Muscle of back (tissue), 11 donors: ENCODE results near the gene MAPK8IP2. TPM values are rescaled to one million over a fixed set of nuclear protein-coding genes. Genes with fewer than 3 reads are reported as not detected.
"Not testable (repeated sequence)": the region's sequence is repeated elsewhere in the genome, so short reads cannot be mapped to it uniquely, and the experiment has no call there.

Source experiments
- DNase-seq, 3 donors: peaks; one replicate each; pipeline versions ENCODE4 v3.0.0 to v3.0.0-alpha.2; 2013
- polyA plus RNA-seq, 10 donors: library from polyadenylated mRNA; unstranded; fragments of 120-200 nt; gene quantifications; one replicate each; pipeline ENCODE4 v1.2.1, GENCODE V29; 2013; ENCODE audit not compliant: insufficient read length in 10 of 10

MAPK8IP2 gene
- polyA plus RNA-seq, 10 donors: 0.24 to 0.70 (median 0.44) TPM

DNA sequence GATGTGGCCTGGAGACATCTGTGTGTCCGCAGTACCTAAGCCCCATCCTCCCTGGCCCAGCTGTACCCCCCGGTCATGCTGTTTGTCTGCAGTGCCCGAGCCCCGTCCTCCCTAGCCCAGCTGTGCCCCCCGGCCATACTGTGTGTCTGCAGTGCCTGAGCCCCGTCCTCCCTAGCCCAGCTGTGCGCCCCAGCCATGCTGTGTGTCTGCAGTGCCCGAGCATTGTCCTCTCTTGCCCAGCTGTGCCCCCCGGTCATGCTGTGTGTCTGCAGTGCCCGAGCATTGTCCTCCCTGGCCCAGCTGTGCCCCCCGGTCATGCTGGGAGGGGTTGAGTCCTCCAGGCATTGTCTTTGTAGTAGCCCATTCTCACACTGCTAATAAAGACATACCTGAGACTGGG lies 35.0 kb downstream of the MAPK8IP2 start:
- DNase-seq: no peak

DNA sequence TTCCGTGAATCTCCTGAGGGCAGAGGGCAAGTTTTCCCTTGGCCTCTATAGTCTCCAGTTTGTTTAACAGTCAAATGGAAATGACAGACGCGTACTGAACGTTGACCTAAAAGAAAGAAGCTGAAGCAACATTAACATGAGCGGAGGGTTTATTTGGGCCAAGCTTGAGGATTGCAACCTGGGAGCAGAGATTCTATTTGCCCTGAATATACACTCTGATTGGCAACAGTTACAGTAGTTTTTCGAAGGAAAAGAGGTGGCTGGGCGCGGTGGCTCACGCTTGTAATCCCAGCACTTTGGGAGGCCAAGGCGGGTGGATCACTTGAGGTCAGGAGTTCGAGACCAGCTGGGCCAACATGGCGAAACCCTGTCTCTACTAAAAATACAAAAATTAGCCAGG lies 39.7 kb downstream of the MAPK8IP2 start:
- DNase-seq: not testable (repeated sequence)

DNA sequence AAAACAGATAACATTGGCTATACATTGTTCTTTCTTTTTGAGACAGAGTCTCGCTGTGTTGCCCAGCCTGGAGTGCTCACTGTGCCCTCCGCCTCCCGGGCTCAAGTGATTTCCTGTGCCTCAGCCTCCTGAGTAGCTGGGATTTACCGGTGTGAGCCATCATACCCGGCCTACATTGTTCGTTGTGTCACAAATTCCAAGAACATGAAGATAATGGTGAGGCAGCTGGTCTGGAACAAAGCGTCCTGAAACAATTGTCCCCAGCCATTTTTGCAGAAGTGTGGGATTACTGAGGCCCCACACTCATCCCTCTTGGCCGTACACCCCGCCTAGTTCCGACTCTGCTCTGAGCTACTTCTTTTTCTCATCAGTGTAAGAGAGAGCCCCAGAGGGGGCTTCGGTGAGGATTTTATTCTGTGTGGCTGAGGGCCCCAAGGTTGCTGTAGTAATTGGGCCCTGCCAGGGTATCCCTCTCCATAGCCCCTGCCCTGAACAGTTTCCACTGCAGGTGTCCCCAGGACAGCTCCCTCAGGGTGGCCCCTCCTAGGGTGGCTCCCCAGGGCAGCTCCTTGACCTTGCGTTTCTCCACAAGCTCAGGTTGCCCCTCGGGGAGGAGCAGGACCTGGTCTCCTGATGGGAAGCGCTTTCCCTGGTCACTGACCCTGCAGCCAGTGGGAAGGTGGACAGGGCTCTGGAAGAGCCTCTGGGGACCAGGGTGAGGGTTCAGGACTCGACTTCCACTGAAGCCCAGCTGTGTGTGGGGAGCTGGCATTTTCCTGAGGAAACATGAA lies 40.5 kb downstream of the MAPK8IP2 start:
- DNase-seq: peak in 1 of 3 donors; percentile 10

GRCh38 chr22:50641696-50642607 lies 41.4 kb downstream of the MAPK8IP2 start:
- peak in 2 of 3 donors; percentile 10 to 57 for DNase-seq

- not testable (repeated sequence) for DNase-seq
Measured at GRCh38 chr22:50643021-50643820, 42.6 kb downstream of the MAPK8IP2 start.

DNA sequence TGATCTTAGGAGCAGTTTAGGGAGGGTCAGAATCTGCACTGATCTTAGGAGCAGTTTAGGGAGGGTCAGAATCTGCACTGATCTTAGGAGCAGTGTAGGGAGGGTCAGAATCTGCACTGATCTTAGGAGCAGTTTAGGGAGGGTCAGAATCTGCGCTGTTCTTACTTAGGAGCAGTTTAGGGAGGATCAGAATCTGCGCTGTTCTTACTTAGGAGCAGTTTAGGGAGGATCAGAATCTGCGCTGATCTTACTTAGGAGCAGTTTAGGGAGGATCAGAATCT lies 43.2 kb downstream of the MAPK8IP2 start:
- DNase-seq: not testable (repeated sequence)

GRCh38 chr22:50653256-50653655 lies 52.7 kb downstream of the MAPK8IP2 start:
- DNase-seq: no peak

DNA sequence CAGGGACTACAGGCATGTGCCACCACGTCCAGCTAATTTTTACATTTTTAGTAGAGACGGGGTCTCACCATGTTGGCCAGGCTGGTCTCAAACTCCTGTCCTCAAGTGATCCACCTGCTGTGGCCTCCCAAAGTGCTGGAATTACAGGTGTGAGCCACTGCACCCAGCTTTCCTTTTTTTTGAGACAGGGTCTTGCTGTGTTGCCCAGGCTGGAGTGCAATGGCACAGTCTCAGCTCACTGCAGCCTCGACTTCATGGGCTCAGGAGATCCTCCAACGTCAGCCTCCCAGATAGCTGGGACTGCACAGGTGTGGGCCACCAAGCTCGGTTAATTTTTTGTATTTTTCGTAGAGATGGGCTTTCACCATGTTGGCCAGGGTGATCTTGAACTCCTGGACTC lies 54.1 kb downstream of the MAPK8IP2 start:
- not testable (repeated sequence) for DNase-seq

DNA sequence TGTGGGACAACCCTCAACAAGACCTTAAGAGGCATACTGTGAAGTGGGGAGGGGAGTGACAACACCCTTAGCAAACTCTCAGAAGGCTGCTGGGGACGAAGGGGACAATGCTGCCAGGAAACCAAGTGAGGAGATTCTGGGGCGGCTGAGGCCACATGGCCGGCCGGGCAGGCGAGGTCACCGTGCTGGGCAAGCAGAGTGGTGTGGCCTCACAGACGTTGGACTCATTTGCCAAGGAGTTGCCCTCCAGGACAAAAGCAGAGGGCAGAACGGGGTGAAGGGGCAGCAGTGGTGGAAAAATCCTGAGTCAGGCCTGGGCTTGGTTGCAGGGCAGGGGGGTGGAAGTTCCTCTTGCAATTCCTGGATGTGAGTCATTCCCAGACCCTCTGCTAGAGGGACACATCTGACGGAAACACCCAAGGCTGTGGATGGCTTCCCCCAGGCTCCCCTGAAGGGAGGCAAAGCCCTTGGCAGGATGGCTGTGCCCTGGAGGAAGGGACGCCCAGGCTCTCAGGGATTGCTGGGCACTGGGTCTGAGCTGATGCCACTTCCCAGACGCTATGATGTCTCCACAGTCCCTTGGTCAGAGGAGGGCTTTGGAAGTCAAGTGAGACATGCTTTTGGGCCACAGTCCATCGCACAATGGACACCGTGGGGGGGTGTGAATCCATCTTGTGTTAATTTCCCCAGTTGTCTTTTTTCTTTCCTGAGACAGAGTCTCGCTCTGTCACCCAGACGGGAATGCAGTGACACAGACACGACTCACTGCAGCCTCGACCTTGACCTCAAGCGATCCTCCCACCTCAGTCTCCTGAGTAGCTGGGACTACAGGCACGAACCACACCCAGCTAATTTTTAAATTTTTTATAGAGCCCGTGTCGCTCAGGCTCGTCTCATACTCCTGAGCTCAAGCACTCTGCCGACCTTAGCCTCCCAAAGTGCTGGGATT lies 55.8 kb downstream of the MAPK8IP2 start:
- peak in 2 of 3 donors; percentile 41 to 43 for DNase-seq

DNA sequence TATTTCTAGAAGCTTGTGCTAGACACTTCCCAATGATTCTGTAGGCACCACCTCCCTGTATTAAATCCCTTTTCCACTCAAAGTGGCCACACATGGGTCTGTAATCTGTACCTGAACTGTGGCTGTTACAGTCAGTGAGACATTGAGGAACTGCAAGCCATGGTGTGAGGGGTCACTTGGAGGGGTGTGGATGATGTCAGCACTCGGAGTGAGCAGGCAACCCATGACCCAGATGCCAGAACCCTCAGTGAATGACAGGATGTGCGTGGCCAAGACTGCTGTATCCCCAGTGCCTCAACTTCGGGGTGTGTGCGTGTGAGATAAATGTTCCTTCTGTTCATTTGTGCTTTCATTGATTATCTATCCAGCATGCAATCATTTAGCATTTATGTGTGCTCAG lies 57.3 kb downstream of the MAPK8IP2 start:
- no peak for DNase-seq

GRCh38 chr22:50659711-50660110 lies 59.1 kb downstream of the MAPK8IP2 start:
- not testable (repeated sequence) for DNase-seq

DNA sequence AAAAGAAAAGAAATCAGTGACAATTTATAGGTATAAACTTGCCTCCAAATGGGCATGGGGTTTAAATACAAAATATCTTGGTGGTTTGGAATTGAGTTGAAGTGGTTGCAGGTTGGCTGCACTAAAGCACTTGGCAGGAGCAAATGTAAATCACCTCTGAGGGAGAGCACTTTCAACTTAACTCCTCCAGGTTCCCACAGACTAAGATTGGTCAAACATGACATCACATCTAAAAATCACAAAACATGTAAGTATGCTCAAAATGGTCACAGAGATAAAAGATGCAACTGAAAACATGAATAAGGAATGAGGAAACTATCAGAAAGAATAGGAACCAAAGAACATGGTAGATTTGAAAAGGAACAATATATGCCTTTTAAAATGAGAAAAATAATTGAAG lies 59.7 kb downstream of the MAPK8IP2 start:
- no peak for DNase-seq

Other genes starting within 250 kb of the MAPK8IP2 start
- gene SBF1, start 125.8 kb upstream of the MAPK8IP2 start, polyA plus RNA-seq: 10 to 100 TPM; 29.7 to 43.8 (median 37.9) TPM
- gene ADM2, start 119.2 kb upstream of the MAPK8IP2 start, polyA plus RNA-seq: under 1 TPM; 0.25 to 0.63 (median 0.39) TPM
- under 1 TPM in 1 of 10 donors, not detected in 9; 0.14 TPM for gene MIOX, start 113.9 kb upstream of the MAPK8IP2 start, polyA plus RNA-seq
- gene LMF2, start 93.1 kb upstream of the MAPK8IP2 start, polyA plus RNA-seq: 10 to 100 TPM; 25.8 to 49.4 (median 38.2) TPM
- gene NCAPH2, start 92.6 kb upstream of the MAPK8IP2 start, polyA plus RNA-seq: 10 to 100 TPM; 24.5 to 39.8 (median 32.0) TPM
- 1 to 10 TPM in 8 of 10 donors, not detected in 2; 1.3 to 5.0 (median 3.2) TPM for gene SCO2, start 75.2 kb upstream of the MAPK8IP2 start, polyA plus RNA-seq
- 1 to 10 TPM; 2.6 to 5.5 (median 3.6) TPM for gene TYMP, start 70.8 kb upstream of the MAPK8IP2 start, polyA plus RNA-seq
- gene KLHDC7B, start 54.9 kb upstream of the MAPK8IP2 start, polyA plus RNA-seq: under 1 TPM in 2 of 10 donors, not detected in 8; 0.18 to 0.19 TPM
- not detected for gene SYCE3, start 37.9 kb upstream of the MAPK8IP2 start, polyA plus RNA-seq
- 10 to 100 TPM; 22.3 to 73.5 (median 49.0) TPM for gene CPT1B, start 22.4 kb upstream of the MAPK8IP2 start, polyA plus RNA-seq
- 10 to 100 TPM; 35.5 to 68.7 (median 46.4) TPM for gene CHKB, start 17.9 kb upstream of the MAPK8IP2 start, polyA plus RNA-seq
- 10 to 100 TPM; 11.5 to 20.4 (median 15.0) TPM for gene ARSA, start 27.4 kb downstream of the MAPK8IP2 start, polyA plus RNA-seq
- gene SHANK3, start 72.0 kb downstream of the MAPK8IP2 start, polyA plus RNA-seq: 10 to 100 TPM; 12.5 to 24.5 (median 15.1) TPM
- gene ACR, start 137.4 kb downstream of the MAPK8IP2 start, polyA plus RNA-seq: under 1 TPM in 7 of 10 donors, not detected in 3; 0.19 to 0.62 (median 0.28) TPM
- 10 to 100 TPM; 12.2 to 39.1 (median 22.4) TPM for gene RABL2B, start 182.8 kb downstream of the MAPK8IP2 start, polyA plus RNA-seq